ENCODE measurements around the gene MXD4.
"Not testable (repeated sequence)": the region's sequence is repeated elsewhere in the genome, so short reads cannot be mapped to it uniquely, and the experiment has no call there.

MXD4 gene

DNA sequence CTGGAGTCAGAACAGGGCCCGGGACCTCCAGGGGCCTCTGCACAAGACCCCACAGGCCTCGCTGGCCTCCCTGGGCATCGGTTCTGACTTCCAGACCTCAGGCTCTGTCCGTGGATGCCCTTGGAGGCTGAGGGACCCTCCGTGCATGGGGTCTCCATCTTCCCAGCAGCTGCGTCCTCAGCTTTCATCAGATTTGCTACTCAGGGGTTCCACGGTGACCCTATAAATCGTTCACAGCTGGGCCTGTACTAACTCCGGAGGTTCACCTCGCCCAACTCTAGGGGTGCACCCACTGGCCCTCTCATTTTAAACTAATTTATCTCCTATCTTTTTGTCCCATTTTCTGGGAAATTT is 13.1 kb upstream of the MXD4 start:
- not testable (repeated sequence) for DNase-seq (ENCODE audit: low read depth in 2 of 2)

DNA sequence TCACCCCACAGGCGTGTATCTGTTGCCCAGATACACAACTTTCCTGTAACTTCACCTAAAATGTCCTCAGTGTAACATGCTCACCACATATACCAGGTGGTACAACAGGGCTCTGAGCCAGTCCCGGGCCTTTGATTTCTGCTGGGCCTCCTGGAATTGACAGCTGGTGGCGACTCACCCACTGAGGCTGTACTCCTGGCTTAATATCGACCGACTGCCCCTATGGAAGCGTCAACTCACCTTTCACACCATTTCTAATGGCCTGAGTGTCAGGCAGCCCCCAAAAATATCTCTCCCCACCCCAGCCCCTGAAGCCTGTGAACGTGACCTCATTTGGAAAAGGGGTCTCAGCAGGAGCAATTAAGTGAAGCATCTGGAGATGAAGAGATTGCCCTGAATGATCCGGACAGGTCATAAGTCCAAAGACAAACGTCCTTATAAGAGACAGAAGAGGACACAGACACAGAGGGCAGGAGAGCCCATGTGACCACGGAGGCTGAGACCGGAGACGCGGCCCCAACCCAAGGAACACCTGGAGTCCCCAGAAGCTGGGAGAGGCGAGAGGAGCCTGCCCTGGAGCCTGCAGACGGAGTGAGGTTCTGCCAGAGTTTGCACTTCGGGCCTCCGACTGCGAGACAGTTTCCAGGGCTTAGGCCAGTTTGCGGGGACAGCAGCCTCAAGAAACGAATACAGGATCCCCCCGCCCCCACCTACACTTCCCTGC is 12.6 kb upstream of the MXD4 start:
- no peak for DNase-seq (ENCODE audit: low read depth in 2 of 2)

DNA sequence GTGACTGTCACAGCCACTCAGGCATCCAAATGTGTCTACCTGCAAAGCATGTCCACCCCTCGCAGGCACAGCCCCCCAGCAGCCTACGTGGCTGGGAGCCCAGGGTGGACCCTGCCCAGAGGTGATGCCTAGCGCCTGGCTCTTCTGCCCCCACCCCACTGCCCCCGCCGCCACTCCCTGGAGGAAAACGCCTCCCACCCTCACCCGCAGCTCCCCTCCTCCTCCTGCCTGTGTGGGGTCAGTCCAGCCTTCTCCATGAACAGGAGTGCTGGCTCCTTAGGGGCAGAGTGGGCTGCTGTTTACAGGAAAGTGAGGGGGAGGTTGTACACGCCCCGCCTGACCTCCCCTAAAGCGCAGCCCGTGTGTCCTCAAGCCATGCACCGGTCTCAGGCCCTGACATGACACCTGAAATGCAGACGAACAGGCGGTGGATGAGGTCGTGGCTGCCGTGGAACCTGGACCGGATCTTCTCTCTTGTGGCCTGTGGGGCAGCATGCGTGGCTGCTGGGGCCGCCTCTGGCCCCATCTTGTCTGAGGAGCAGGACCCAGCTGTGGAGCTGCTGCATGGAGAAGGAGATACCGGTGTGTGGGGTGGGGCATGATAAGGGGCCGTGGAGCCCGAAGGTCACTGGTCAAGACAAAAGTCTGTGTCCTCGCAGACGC is 11.9 kb upstream of the MXD4 start:
- DNase-seq (ENCODE audit: low read depth in 2 of 2): no peak

DNA sequence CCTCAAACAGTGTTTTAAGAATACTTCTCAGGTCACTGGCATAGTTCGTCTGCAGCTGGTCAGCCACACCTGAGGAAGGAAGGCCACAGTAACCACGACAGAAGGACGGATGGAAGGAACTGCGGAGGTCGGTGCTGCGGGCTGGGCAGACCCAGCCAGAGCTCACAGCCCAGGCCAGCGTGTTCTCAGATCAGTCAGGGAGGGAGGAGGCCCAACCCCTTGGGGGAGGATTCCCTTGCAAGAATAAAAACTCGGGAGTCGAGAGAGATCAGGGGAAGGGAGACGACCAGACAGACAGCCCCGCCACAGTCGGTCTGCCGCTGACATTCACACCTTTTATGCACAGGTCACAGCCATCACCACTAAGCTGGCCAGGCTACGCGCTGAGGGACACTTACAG is 11.3 kb upstream of the MXD4 start:
- DNase-seq (ENCODE audit: low read depth in 2 of 2): no peak

DNA sequence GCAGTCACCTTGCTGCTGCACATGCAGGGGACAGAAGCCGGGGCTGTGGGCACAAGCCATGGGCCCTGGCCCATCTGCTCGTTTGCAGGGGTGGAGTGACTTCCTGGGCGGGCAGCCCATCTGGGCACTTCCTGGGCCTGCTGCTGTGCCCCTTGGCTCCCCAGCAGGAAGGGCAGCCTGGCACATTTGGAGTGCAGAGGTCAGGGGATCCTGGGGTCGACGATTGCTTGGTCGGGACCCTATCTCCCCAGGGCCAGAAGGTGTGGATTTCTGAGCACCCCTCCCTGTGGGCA is 10.9 kb upstream of the MXD4 start:
- DNase-seq (ENCODE audit: low read depth in 2 of 2): no peak

DNA sequence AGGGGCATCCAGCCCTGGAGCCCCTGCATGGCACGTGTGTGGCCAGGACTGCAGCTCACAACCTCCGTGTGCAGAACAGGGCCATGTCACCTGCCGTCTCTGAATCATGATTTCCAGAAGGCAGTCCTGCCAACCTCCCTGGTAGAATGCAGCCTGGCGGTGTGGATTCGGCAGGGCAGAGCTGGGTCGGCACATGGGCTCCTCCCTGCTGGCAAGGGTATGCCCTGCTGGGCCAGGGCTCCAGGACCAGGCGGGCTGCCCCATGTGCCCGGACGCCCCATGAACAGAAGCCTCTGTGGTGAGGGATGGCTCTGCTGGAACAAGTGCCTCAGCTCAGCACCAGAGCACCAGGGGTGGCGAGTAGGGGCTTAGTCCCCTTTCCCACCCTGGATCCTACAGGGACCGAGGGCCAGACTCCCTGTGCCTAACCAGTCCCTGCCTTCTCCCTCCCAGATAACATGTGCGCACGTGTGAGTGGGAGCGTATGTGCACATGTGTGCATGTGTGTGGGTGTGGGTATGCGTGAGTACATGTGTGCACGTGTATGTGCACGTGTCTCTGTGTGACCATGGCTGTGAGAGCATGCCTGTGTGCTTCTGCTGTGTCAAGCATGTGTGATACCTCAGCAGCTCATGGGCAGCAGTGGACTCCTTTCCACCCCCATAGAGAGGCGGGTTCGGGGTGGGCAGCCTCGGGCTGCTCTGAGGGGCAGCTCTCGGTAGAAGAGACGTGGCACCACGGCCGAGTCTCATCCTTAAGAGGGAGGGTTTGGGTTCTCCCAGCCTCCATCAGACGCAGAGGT is 10.3 kb upstream of the MXD4 start:
- no peak for DNase-seq (ENCODE audit: low read depth in 2 of 2)

DNA sequence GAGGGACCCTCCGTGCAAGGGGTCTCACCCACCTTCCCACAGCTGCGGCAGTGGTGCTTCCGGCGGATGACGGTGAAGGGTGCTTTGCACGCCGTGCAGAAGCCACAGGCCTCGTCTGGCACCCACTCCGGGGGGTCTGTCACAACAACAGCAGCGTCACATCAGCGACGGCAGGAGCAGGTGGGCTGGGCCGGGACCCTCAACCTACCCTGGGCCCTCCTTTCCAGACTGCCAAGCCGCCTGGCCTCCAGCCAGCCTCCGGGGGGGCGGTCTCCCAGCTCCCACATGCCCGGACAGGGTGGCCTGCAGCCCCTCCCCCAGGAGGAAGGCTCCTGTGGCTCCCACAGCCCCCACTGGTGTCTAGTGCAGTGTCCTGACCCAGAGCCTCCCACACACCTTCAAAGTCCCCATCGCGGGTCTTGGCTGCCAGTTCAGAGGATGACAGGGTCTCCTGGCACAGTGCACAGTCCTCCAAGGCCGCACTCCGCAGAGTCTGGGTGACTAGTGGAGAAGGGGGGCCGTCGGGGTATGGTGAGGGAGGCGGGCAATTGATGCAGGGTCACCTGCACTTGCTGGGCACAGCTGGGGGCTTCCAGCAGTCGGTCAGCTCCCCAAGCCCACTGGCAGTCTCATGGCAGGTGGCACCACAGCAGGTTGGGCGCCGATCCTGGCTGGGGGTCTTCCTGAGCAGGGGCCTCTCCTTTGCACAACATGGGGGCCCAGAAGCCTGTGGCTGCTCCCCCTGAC is 9.5 kb upstream of the MXD4 start:
- no peak for DNase-seq (ENCODE audit: low read depth in 2 of 2)

- DNase-seq (ENCODE audit: low read depth in 2 of 2): no peak
Observed at GRCh38 chr4:2270341-2271165, 8.6 kb upstream of the MXD4 start.

GRCh38 chr4:2269618-2270163 is 7.8 kb upstream of the MXD4 start:
- DNase-seq (ENCODE audit: low read depth in 2 of 2): no peak

GRCh38 chr4:2269206-2269531 is 7.3 kb upstream of the MXD4 start:
- DNase-seq (ENCODE audit: low read depth in 2 of 2): no peak

GRCh38 chr4:2268357-2269205 is 6.7 kb upstream of the MXD4 start:
- DNase-seq (ENCODE audit: low read depth in 2 of 2): no peak

DNA sequence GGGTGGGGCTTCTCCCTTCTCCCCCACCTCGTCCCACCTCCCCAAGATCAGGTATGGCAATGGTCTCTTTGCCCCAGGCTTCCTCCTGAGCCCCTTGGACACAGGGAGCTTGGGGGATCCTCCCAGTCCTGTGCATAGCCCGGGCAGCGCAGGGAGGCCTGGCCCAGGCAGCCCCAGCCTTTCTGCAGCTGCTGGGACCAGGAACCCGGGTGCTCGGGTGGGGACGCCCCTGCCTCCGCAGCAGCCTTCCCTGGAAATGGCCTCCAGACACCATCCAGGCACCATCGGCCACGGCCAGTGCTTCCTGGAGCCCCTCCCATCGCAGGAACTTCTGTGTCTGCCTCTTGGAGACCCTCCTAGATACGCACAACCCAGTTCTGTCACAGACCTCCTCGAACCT is 5.9 kb upstream of the MXD4 start:
- DNase-seq (ENCODE audit: low read depth in 2 of 2): no peak

DNA sequence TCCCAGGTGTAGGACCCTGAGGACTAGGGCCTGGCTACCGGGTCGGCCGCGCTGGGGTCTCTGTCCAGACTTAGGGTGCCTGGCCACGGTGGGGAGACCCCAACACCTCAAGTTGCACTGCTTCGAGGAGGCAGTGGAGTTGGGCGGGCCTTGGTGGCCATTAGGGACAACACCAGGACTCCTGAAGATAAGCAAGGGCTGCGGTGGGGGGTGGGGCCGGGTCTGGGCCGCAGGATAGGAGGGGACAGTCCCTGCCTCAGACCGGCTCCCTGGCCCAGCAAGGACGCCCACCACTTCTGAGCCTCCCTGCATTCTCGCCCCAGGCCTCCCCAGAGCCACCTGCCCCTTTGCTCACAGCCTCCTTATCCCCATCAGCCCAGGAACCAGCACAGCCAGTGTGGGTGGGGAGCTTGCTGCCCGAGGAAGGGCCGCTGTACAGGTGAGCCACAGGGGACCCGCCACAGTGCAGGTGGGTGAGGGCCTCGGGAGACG is 5.5 kb upstream of the MXD4 start:
- no peak for DNase-seq (ENCODE audit: low read depth in 2 of 2)

- DNase-seq (ENCODE audit: low read depth in 2 of 2): no peak
Observed at GRCh38 chr4:2266821-2267220, 4.9 kb upstream of the MXD4 start.

DNA sequence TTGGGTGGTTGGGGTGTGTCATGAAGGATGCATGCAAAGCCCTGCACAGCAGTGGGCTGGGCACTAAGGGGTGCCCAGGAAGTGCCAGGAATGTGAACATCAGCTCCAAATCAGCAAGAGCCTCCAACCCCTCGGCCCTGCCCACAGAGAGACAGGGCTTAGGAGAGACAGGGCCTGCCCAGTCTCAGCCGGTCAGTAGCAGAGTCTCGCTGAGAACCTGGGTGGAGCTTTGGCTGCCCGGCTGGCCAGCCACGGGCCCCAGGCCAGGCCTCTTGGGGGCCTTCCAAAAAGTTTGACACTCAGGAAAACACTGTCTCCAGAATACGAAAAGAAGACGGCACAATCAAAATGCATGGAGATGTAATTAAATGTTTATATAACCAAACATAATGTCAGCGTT is 4.3 kb upstream of the MXD4 start:
- no peak for DNase-seq (ENCODE audit: low read depth in 2 of 2)

GRCh38 chr4:2265113-2266110 is 3.5 kb upstream of the MXD4 start:
- no peak for DNase-seq (ENCODE audit: low read depth in 2 of 2)

- no peak for DNase-seq (ENCODE audit: low read depth in 2 of 2)
Observed at GRCh38 chr4:2264481-2265041, 2.7 kb upstream of the MXD4 start.

GRCh38 chr4:2263926-2264321 is 2.0 kb upstream of the MXD4 start:
- DNase-seq (ENCODE audit: low read depth in 2 of 2): no peak

DNA sequence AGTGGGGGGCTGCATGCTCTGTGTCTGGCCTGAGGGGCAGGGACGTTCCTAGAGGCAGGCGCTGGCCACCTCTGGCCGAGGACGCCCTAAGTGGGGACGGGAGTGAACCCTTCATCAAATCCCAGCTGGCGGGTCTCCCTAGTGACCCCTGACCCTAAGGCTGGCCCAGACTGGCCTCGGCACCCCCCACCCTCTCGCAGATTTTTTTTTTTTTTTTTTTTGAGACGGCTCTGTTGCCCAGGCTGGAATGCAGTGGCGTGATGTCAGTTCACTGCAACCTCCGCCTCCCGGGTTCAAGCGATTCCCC is 988 bp upstream of the MXD4 start:
- no peak for DNase-seq (ENCODE audit: low read depth in 2 of 2)
